ENCODE results near the gene PCNP. TPM values are rescaled to one million over a fixed set of nuclear protein-coding genes. Genes with fewer than 3 reads are reported as not detected.
"Not testable (repeated sequence)": the region's sequence is repeated elsewhere in the genome, so short reads cannot be mapped to it uniquely, and the experiment has no call there.

PCNP gene
- total and polyA plus RNA-seq, 7 donors, result 77.8 to 133 (median 105) TPM

DNA sequence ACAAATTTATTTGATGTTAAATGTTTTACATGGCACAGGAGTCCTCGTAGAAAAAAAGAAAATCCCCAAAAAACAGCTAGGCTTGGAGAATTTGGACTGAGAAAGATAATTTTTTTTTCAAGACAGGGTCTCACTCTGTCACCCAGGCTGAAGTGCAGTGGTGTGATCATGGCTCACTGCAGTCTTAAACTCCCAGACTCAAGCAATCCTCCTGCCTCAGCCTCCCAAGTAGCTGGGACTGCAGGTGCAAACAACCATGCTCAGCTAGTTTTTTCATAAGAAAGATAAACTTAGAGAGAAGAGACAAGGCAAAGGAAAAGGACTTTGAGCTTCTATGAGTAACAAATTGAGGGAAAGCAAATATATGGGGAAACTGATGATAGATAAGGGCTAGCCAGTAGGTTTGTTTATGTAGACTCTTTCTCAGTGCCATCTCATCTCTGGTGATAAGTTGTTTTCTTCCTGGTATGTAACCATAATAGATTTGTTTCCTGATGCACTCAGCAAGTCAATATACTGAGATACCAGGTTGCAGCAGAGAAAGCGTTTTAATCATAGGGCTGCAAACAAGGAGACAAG, 25.4 kb upstream of the PCNP start:
- Histone ChIP-seq H3K4me1 (no peaks in the 10 kb centered on the region), H3K27ac (no peak overlapping the region), H3K9me3 (no peaks in the 10 kb centered on the region), H3K36me3 (ENCODE audit: insufficient read depth in 1 of 2, low read depth in 1 of 2) (no peaks in the 10 kb centered on the region), H3K4me3 (no peak overlapping the region), H3K27me3 (ENCODE audit: insufficient read depth in 3 of 3, low read length in 2 of 3) (no peaks in the 10 kb centered on the region)
- 67 to 71% (median 68%) methylated on average over 2 of the region's 2 CpGs for WGBS, 3 donors
- DNase-seq (no peak), ATAC-seq (no peak)
- intact Hi-C loops (cut with DNase I), result no loop called here
- TF ChIP-seq, protein P1, sequence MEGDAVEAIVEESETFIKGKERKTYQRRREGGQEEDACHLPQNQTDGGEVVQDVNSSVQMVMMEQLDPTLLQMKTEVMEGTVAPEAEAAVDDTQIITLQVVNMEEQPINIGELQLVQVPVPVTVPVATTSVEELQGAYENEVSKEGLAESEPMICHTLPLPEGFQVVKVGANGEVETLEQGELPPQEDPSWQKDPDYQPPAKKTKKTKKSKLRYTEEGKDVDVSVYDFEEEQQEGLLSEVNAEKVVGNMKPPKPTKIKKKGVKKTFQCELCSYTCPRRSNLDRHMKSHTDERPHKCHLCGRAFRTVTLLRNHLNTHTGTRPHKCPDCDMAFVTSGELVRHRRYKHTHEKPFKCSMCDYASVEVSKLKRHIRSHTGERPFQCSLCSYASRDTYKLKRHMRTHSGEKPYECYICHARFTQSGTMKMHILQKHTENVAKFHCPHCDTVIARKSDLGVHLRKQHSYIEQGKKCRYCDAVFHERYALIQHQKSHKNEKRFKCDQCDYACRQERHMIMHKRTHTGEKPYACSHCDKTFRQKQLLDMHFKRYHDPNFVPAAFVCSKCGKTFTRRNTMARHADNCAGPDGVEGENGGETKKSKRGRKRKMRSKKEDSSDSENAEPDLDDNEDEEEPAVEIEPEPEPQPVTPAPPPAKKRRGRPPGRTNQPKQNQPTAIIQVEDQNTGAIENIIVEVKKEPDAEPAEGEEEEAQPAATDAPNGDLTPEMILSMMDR (IDR thresholded peaks at IDR 0.05), result no peak

DNA sequence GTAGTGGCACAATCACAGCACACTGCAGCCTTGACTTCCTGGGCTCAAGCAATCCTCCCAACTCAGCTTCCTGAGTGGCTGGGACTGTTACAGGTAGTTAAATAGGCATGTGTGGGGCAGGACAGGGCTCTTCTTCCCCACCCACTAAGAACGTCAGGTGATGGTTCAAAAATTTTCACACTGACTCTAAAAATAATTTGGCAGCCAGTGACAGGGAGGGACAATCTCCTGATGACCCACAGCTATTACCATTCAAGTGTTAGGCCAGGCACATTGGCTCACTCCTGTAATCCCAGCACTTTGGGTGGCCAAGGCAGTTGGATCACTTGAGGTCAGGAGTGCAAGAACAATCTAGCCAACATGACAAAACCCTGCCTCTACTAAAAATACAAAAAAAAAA, 24.5 kb upstream of the PCNP start:
- no peaks in the 10 kb centered on the region for H3K36me3 ChIP-seq (ENCODE audit: insufficient read depth in 1 of 2, low read depth in 1 of 2)
- H3K27ac ChIP-seq, result no peak overlapping the region
- no peak overlapping the region for H3K4me3 ChIP-seq
- no peak for ATAC-seq
- no peaks in the 10 kb centered on the region for H3K9me3 ChIP-seq
- WGBS, 3 donors, result 17 to 50% (median 32%) methylated on average over 1 of the region's 1 CpG
- intact Hi-C loops (cut with DNase I), result no loop called here
- no peaks in the 10 kb centered on the region for H3K4me1 ChIP-seq
- TF ChIP-seq, protein P1 (IDR thresholded peaks at IDR 0.05), result no peak
- H3K27me3 ChIP-seq (ENCODE audit: insufficient read depth in 3 of 3, low read length in 2 of 3), result no peaks in the 10 kb centered on the region
- DNase-seq, result no peak

DNA sequence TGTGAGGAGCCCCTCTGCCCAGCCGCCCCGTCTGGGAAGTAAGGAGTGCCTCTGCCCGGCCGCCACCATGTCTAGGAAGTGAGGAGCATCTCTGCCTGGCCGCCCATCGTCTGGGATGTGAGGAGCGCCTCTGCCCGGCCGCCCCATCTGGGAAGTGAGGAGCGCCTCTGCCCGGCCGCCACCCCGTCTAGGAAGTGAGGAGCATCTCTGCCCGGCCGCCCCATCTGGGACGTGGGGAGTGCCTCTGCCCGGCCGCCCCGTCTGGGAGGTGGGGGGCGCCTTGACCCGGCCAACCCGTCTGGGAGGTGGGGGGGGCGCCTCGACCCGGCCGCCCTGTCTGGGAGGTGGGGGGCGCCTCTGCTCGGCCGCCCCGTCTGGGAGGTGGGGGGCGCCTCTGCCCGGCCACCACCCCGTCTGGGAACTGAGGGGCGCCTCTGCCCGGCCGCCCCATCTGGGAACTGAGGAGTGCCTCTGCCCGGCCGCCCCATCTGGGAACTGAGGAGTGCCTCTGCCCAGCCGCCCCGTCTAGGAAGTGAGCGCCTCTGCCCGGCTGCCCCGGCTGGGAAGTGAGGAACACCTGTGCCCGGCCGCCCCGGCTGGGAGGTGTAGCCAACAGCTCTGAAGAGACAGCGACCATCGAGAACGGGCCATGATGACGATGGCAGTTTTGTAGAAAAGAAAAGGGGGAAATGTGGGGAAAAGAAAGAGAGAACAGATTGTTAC, 22.5 kb upstream of the PCNP start:
- H3K9me3 ChIP-seq; DNase-seq; H3K4me1 ChIP-seq; H3K27ac ChIP-seq; ATAC-seq; H3K4me3 ChIP-seq; H3K36me3 ChIP-seq (ENCODE audit: insufficient read depth in 1 of 2, low read depth in 1 of 2); intact Hi-C loops (cut with DNase I): not testable (repeated sequence)
- H3K27me3 ChIP-seq (ENCODE audit: insufficient read depth in 3 of 3, low read length in 2 of 3), result peaks cover 0 to 11% (median 3%) of the 10 kb centered on the region in 3 donors
- 95 to 97% (median 95%) methylated on average over 43 to 50 of the region's 50 CpGs for WGBS, 3 donors

DNA sequence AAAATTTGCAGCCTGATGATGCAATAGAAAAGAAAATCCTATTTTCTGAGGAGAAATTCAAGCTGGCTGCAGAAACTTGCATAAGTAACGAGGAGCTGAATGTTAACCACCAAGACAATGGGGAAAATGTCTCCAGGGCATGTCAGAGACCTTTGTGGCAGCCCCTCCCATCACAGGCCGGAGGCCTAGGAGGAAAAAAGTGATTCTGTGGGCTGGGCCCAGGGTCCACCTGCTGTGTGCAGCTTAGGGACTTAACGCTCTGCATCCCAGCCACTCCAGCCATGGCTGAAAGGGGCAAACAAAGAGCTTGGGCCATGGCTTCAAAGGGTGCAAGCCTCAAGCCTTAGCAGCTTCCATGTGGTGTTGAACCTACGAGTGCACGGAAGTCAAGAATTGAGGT, 20.6 kb upstream of the PCNP start:
- H3K4me1 ChIP-seq; H3K4me3 ChIP-seq; H3K9me3 ChIP-seq; ATAC-seq; H3K36me3 ChIP-seq (ENCODE audit: insufficient read depth in 1 of 2, low read depth in 1 of 2); H3K27ac ChIP-seq; DNase-seq; intact Hi-C loops (cut with DNase I): not testable (repeated sequence)
- 80 to 82% (median 81%) methylated on average over 5 of the region's 5 CpGs for WGBS, 3 donors
- H3K27me3 ChIP-seq (ENCODE audit: insufficient read depth in 3 of 3, low read length in 2 of 3), result peaks cover 2 to 20% (median 3%) of the 10 kb centered on the region in 3 donors

DNA sequence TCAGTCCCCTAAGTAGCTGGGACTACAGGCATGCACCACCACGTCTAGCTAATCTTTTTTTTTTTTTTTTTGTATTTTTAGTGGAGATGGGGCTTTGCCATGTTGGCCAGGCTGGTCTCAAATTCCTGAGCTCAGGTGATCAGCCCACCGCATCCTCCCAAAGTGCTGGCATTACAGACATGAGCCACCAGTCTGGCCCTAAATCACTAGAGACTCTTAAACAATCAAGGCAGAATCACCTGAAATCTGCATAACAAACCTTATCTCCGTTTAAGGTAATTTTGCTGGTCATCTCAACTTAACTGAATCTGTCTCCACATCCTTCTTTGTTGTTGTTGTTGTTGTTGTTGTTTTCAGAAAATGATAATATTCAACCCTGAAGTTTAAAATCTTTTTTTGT, 17.9 kb upstream of the PCNP start:
- TF ChIP-seq, protein P1 (IDR thresholded peaks at IDR 0.05), result no peak
- 31 to 39% (median 38%) methylated on average over 3 of the region's 3 CpGs for WGBS, 3 donors
- intact Hi-C loops (cut with DNase I), result loop anchor here in 1 of 2 donors (5.0 kb wide), 1 partner anchor 39 kb away; no protein-coding TSS in a partner anchor
- ATAC-seq (no peak), DNase-seq (no peak)
- Histone ChIP-seq H3K4me1 (no peaks in the 10 kb centered on the region), H3K27me3 (ENCODE audit: insufficient read depth in 3 of 3, low read length in 2 of 3) (peaks cover 3 to 24% (median 4%) of the 10 kb centered on the region in 3 donors), H3K4me3 (no peak overlapping the region), H3K27ac (no peak overlapping the region), H3K36me3 (ENCODE audit: insufficient read depth in 1 of 2, low read depth in 1 of 2) (no peaks in the 10 kb centered on the region), H3K9me3 (no peaks in the 10 kb centered on the region)

All from psoas muscle (tissue), 8 donors.